ENCODE measurements around the gene NDFIP2.

NDFIP2 gene

GRCh38 chr13:79538757-79539156 lies 57.8 kb downstream of the NDFIP2 start:
- ChIA-PET POLR2A (ENCODE audit: low non-redundant PET) (no interaction called here), CTCF (no interaction called here)
- peak overlapping the region; percentile 66 for H3K27ac ChIP-seq
- TF ChIP-seq, protein P1, sequence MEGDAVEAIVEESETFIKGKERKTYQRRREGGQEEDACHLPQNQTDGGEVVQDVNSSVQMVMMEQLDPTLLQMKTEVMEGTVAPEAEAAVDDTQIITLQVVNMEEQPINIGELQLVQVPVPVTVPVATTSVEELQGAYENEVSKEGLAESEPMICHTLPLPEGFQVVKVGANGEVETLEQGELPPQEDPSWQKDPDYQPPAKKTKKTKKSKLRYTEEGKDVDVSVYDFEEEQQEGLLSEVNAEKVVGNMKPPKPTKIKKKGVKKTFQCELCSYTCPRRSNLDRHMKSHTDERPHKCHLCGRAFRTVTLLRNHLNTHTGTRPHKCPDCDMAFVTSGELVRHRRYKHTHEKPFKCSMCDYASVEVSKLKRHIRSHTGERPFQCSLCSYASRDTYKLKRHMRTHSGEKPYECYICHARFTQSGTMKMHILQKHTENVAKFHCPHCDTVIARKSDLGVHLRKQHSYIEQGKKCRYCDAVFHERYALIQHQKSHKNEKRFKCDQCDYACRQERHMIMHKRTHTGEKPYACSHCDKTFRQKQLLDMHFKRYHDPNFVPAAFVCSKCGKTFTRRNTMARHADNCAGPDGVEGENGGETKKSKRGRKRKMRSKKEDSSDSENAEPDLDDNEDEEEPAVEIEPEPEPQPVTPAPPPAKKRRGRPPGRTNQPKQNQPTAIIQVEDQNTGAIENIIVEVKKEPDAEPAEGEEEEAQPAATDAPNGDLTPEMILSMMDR (conservative IDR thresholded peaks at IDR 0.05; ENCODE audit: low read depth), result no peak
- DNase-seq (ENCODE audit: low spot score), result no peak

DNA sequence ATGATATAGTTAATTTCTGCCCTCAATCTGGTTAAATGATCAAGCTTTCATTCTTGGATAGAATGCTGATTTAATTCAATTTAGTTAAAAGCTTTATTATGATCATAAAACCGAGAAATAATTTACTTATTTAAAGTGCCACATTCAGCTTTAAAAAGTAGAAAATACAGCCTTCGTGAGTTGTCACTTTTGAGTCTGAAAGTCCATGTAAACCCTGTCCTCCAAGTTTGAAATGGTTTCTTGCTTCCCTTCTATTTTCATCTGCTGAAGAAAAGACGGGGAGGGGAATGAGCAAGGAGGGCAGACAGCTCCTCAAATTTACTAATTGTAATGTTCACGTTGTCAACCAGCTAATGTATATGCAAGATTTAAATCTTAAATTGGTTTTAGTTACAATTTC lies 59.5 kb downstream of the NDFIP2 start:
- no peak for DNase-seq (ENCODE audit: low spot score)
- POLR2A ChIA-PET (ENCODE audit: low non-redundant PET), result interaction anchor here (1.3 kb wide), 1 partner anchor 59 kb away, joined by 9 read pairs; the partner anchor contains the start of gene NDFIP2
- CTCF ChIA-PET, result interaction anchor here (0.6 to 3.0 kb wide), 3 partner anchors 35 to 135 kb away, joined by 3 to 40 read pairs (median 5); no protein-coding TSS in a partner anchor
- no peak overlapping the region for H3K27ac ChIP-seq
- TF ChIP-seq, protein P1 (conservative IDR thresholded peaks at IDR 0.05; ENCODE audit: low read depth), result no peak

DNA sequence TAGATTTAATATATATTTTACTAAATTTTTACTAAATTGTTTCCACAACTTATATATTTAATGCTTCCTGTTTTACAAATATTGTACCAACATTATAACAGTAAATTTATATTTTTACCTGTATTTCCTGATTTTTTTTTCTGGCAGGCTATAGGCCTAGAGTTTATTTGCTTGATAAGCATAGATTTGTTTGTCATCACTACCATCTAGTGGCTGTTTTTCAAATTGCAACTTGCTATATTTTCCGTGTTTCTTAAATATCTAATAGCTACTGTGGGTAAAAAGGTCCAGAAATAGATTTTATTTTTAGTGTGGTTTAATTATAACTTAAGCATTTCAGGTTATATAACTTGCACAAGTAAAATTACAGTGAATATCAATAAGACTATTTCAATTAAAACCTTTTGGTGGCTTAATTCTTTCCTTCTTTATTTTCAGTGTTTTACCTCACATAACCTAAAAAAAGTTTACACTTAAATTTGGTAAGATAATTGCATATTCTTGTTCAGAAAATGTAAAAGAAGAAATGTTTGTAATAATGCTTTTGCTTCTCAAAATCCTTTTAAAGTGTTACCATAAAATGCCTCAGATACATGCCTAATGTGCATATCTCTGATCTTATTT lies 60.6 kb downstream of the NDFIP2 start:
- ChIA-PET CTCF (interaction anchor here (0.6 to 3.0 kb wide), 11 partner anchors 90 to 1419 kb away, joined by 3 to 40 read pairs (median 4); no protein-coding TSS in a partner anchor), POLR2A (ENCODE audit: low non-redundant PET) (interaction anchor here (0.6 kb wide), 1 partner anchor 84 kb away, joined by 3 read pairs; no protein-coding TSS in a partner anchor)
- H3K27ac ChIP-seq, result no peak overlapping the region
- TF ChIP-seq, protein P1 (conservative IDR thresholded peaks at IDR 0.05; ENCODE audit: low read depth), result peak; percentile 72
- DNase-seq (ENCODE audit: low spot score), result peak; percentile 36

- DNase-seq (ENCODE audit: low spot score), result no peak
- POLR2A ChIA-PET (ENCODE audit: low non-redundant PET), result no interaction called here
- TF ChIP-seq, protein P1 (conservative IDR thresholded peaks at IDR 0.05; ENCODE audit: low read depth), result no peak
- CTCF ChIA-PET, result interaction anchor here (3.0 kb wide), 1 partner anchor 120 kb away, joined by 16 read pairs; no protein-coding TSS in a partner anchor
- no peak overlapping the region for H3K27ac ChIP-seq
Measured at GRCh38 chr13:79543883-79544282, 62.9 kb downstream of the NDFIP2 start.

GRCh38 chr13:79547211-79548195 lies 66.5 kb downstream of the NDFIP2 start:
- TF ChIP-seq, protein P1 (conservative IDR thresholded peaks at IDR 0.05; ENCODE audit: low read depth), result no peak
- ChIA-PET CTCF (interaction anchor here (0.6 to 1.3 kb wide), 2 partner anchors 98 to 135 kb away, joined by 3 to 5 read pairs; no protein-coding TSS in a partner anchor), POLR2A (ENCODE audit: low non-redundant PET) (no interaction called here)
- H3K27ac ChIP-seq, result no peak overlapping the region
- DNase-seq (ENCODE audit: low spot score), result no peak

- H3K27ac ChIP-seq, result no peak overlapping the region
- DNase-seq (ENCODE audit: low spot score), result no peak
- POLR2A ChIA-PET (ENCODE audit: low non-redundant PET), result no interaction called here
- TF ChIP-seq, protein P1 (conservative IDR thresholded peaks at IDR 0.05; ENCODE audit: low read depth), result peak; percentile 56
- CTCF ChIA-PET, result no interaction called here
Measured at GRCh38 chr13:79548902-79549301, 67.9 kb downstream of the NDFIP2 start.

Measured in RWPE1 (cell line).